Frontal cortex (tissue), 4 donors: Measurements from ENCODE around the gene SLC22A12. TPM values are rescaled to one million over a fixed set of nuclear protein-coding genes. Genes with fewer than 3 reads are reported as not detected.
A peak's percentile ranks its signal among the peaks of the same experiment; 100 is the strongest.

Source experiments
- DNase-seq, 2 donors: peaks; one replicate each; pipeline ENCODE4 v3.0.0; 2012; ENCODE audit warnings: low spot score in 2 of 2
- FAIRE-seq: peaks from 2 replicates; lab custom pipeline; 2012; peaks lifted over from hg19 to GRCh38; lab: Jason Lieb, UNC
- total RNA-seq: library from RNA; depleted of rRNA; stranded (reverse); fragments of >200 nt; gene quantifications from one replicate; pipeline ENCODE4 v1.2.3, GENCODE V29; 2014
- donor health status: control.
- donor health status: control.
- donor health status: control.

Gene SLC22A12
- total RNA-seq, 1 donor from 2014 or later, result not detected

GRCh38 chr11:64619196-64619595 is 28.2 kb downstream of the SLC22A12 start:
- no peak for FAIRE-seq
- no peak for DNase-seq

DNA sequence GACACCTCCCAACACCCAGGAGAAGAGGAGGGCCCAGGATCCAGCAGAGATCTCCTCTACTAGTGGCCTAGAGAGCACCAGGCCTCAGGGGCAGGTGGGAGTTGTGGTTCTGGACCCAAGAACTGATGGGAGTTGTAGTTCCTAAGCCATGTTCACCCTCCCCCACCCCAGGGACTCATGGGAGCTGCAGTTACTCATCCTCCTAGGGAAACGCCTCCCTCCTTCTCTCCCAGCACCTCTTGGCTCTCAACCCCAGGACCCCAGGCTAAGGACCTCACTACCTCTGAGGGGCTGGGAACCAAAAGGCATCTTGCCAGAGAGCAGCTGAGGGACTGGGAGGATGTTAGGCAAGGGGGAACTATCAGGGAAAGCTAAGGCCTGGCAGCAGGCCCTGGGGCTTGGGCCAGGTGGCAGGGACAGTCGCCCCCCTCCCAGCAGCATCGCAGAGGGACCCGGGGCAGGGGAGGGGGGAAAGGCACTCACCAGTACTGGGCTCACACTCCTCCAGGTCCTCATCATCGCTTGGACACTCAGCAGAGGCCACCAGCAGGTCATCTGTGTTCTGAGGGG is 28.9 kb downstream of the SLC22A12 start:
- DNase-seq, result no peak

GRCh38 chr11:64620381-64620971 is 29.5 kb downstream of the SLC22A12 start:
- peak in 1 of 2 donors; percentile 33 for DNase-seq
- no peak for FAIRE-seq

More for the DNA sequence above, 28.9 kb downstream of the SLC22A12 start:
- no peak for FAIRE-seq

DNA sequence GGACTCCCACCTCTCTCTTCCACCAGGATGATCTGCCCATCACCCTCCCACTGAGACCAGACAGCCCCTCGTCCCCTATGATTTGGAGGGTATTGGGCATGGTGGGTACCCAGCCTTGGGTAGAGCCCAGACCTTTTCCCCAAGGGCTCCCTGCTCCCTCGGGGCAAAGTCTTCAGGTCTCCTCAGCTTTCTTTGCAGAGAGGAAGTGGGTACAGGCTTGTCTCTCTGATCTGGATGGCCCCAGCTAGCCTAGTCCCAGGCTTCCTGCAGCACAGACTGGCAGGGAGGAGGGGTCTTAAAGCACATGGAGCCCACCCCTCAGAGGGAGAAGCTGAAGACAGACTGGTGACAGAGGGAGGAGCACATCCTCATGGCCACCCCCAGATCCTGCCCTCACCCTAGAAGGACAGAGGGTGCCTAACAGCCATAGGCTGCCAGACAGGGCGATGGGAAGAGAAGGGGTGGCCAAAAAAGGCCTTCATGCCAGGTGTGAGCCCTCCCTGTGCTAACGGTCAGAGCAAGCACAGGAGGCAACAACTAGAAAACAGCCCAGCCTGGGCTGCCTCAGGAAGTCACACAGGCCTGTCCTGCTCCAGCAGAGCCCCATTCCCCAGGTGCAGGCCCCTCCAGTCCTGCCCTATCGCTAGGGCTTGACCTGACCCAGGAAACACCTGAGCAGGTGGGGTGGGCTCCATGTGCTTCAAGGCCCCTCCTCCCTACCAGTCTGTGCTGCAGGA is 30.4 kb downstream of the SLC22A12 start:
- DNase-seq (no peak), FAIRE-seq (no peak)

DNA sequence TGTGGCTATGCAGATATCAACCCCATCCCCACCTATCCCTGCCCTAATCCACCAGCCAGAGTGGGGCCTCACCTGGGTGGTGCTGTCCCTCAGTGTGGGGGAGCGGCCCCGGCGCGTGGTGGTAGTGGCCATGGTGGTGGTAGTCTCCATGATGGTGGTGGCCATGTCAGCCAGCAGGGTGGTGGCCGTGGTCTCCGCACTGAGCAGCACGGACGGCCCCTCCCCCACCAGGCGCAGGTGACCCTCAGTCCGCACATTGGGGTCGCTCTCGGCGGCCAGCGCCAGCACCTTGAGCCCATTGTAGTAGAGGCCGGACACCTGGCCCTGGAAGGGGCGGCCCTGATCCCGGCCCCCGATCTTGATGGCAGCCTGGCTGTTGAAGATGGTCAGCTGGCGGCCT is 31.7 kb downstream of the SLC22A12 start:
- DNase-seq, result no peak
- FAIRE-seq, result no peak

GRCh38 chr11:64624883-64625481 is 34.0 kb downstream of the SLC22A12 start:
- DNase-seq, result peak in 1 of 2 donors; percentile 20
- FAIRE-seq, result no peak

GRCh38 chr11:64626637-64627036 is 35.6 kb downstream of the SLC22A12 start:
- FAIRE-seq, result no peak

DNA sequence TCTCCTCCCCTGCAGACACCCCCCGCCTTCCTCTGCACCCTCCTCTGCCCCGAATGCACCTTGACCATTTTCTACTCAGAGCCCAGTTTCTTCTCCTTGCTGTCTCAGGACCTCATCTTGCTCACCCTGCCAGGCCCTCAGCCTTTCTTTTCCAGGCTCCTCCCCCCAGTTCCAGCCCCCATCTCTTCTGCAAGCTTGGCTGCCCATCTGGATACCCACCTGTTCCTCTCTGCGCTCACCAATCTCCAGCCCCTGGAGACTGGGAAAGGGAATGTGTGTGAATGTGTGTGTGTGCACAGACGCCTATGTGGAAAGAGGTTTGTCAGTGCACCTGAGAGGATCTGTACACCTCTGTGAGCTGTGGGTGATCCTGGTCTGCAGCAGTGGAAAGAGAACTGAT is 36.4 kb downstream of the SLC22A12 start:
- no peak for DNase-seq
- FAIRE-seq, result no peak

More at GRCh38 chr11:64626637-64627036, 35.6 kb downstream of the SLC22A12 start:
- no peak for DNase-seq

GRCh38 chr11:64628596-64628995 is 37.6 kb downstream of the SLC22A12 start:
- FAIRE-seq (no peak), DNase-seq (no peak)

DNA sequence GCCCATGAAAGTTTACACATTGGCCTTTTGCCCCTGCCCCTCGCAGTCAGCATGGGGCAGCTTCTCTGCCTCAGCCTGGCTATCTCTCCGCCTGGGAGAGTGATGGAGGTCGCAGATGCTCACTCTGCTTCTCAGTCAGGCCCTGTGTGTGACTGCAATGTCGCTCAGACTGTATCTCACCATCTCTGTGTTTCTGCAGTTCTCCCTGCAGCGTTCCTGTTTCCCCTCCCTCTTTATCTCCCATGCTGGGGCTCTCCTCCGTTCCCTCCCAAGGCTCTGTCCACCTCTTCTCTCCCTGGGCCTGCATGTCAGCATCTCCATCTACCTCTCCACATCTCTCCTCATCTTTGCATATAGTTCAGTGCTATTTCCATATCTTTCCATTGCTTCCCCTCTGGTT is 38.1 kb downstream of the SLC22A12 start:
- FAIRE-seq (no peak), DNase-seq (no peak)

DNA sequence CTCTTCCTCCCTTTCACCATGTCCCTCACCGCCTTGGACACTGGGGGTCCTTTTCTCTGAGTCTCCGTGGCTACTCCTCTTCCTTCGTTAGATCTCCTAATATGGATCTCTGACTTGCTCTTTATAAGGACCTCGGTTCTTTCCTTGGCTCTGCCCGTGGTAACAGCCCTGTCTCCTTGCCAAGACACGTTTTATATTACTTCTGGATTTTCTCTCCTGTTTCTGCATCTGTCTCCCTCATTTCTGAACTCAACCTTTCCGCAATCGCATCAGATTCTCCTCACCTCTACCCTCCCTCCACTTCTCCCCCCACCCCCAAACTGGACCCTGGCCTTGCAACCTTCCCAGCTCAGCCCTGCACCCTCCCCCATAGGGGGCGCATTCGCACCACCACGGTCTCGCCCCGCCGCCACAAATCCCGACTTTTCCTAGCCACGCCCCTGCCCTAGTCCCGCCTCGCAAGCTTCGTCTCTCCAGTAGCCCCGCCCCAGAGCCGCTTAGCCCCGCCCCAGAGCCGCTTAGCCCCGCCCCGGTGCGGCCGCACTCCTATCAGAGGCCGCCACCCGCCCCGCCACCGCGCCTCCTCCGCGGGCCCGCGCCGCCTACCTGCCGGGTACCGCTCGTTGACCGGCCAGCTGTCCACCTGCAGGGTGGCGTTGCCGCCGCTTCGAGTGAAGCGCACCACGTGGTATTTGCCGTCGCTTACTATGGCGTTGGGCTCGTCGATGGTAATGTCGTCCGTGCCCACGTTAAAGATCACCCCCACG is 39.0 kb downstream of the SLC22A12 start:
- no peak for FAIRE-seq
- DNase-seq, result no peak

- FAIRE-seq (no peak), DNase-seq (no peak)
Measured at GRCh38 chr11:64631675-64632074, 40.7 kb downstream of the SLC22A12 start.

DNA sequence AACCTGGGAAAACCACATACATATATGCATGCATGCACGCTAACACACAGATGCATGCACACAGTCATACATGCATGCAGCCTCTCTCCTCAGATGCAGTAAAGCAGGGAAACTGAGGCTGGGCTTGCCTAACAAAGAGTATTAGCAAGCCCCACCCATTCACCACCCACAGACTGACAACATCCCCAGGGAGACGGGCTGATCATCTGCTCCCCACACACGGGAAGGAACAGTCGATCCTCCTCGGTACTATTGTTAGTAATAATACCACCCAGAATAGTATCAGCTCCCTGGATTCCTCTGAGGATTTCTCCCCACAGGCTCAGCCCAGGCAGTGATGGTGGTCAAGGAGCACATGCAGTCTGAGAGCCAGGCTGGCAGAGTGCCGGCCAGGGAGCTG is 41.2 kb downstream of the SLC22A12 start:
- FAIRE-seq (no peak), DNase-seq (no peak)

DNA sequence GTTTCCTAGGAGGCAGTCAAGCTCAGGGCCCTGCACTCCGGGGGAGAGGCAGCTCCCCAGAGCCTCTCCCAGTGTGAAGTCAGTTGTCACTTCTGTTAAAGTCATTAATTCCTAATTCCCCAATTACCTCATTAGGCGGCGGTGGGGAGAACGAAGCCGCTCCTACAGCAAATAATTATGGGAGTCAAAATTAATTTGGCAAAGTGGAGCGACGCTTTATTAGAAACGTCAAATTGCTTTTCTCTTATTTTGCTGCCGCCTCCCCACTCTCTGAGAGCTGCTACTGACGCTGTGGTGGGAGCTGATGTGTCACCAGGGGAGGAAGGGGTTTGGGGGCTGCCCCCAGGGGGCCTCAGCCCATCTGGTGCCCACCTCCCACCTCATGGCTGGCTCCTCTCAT is 41.6 kb downstream of the SLC22A12 start:
- FAIRE-seq, result no peak
- DNase-seq, result no peak

DNA sequence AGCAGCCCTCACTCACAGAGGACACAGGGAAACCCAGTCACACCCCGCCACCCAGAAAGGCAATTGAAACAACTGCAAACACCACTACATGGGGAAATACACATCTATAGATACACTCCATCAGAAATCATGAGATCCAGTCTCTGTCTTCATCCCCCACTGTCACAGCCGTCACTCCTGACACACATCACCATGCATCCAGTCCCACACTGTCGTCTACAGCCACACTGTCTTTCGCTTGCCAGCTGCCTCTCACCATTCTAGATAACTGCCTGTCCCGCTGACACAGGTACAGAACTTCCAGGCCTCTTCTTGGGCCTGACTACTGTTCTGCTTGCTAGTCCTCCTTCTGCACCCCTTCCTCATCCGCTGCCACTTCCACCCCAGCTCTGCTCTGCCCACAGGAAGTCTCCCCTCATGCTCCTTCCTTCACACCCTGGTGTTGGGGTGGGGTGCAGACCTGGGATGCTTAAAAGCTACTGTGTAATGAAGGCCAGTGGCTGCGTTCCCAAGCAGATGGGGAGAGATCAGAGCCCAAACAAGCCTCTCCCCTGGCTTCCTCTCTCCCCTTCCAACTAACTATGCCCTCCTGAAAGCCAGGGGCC is 42.6 kb downstream of the SLC22A12 start:
- DNase-seq (no peak), FAIRE-seq (no peak)

- no peak for FAIRE-seq
- DNase-seq, result no peak
Measured at GRCh38 chr11:64637334-64638017, 46.5 kb downstream of the SLC22A12 start.

- DNase-seq, result no peak
- no peak for FAIRE-seq
Measured at GRCh38 chr11:64638018-64638665, 47.1 kb downstream of the SLC22A12 start.

- DNase-seq (no peak), FAIRE-seq (no peak)
Measured at GRCh38 chr11:64638829-64639228, 47.8 kb downstream of the SLC22A12 start.

DNA sequence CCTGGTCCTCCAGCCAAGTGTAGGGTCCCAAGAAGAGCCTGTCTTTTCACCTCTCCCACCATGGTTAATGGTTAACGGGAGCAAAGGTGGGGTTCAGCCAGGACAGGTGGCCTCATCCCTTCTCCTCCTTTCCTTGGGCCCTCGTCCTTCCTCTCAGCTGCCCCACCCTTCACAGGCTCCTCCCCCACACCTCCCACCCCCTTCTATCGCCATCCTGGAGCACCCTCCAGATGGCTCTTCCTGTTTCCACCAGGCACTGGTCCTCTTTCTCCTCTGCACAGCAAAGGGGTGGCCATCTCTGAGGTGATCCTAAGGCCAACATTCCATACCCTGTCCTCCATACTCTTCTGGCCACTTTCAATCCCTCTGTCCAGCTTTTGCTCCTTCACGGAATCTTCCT is 48.9 kb downstream of the SLC22A12 start:
- FAIRE-seq (no peak), DNase-seq (no peak)
